Measurements from ENCODE around the gene NHLRC3.

The NHLRC3 gene

GRCh38 chr13:39034085-39034484 lies 4.2 kb upstream of the NHLRC3 start:
- no peak for DNase-seq (ENCODE audit: low read depth)
- H3K4me3 ChIP-seq (ENCODE audit: low read length): no peak overlapping the region
- TF ChIP-seq CTCF (conservative IDR thresholded peaks at IDR 0.05; ENCODE audit: low read length): no peak

DNA sequence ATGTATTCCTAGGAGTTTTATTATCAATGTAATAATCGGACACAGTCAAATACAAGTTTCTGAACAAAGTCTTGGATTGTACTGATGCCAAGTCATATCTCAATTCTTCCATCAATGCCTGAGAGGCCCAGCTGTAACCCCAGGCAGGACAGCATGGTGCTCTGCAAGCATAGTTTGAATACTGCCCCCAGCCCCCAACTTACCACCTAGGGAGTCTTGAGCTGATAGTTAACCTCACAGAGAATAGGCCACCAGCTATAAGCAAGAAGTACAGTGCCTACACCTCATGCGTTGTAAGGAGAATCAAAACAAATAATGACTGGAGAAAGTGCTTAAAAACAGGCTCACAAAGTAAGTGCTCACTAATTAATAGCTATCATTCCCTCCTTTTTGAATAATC lies 3.1 kb upstream of the NHLRC3 start:
- no peak for DNase-seq (ENCODE audit: low read depth)
- TF ChIP-seq CTCF (conservative IDR thresholded peaks at IDR 0.05; ENCODE audit: low read length): no peak
- no peak overlapping the region; the same call in 1 of the 2 replicates for H3K4me3 ChIP-seq (ENCODE audit: low read length)

DNA sequence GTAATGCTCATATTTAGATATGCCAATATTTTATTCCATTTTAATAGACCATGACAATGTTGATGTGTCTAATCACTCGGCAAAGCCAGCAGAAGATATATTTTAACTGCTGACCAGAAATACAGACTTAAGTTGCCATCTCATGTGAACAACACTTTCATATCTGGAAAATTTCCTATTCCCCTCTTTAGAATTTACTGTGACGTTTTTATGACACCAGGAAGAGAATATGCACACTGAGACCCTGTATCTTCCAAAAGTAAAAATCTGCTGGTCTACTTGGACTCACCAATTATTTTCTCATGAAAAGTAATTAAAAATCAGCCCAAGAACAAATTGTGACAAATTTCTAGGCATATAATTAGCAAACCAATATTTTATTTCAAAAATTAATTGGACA lies 2.5 kb upstream of the NHLRC3 start:
- no peak for DNase-seq (ENCODE audit: low read depth)
- H3K4me3 ChIP-seq (ENCODE audit: low read length): peak overlapping the region; percentile 91
- no peak for TF ChIP-seq CTCF (conservative IDR thresholded peaks at IDR 0.05; ENCODE audit: low read length)

DNA sequence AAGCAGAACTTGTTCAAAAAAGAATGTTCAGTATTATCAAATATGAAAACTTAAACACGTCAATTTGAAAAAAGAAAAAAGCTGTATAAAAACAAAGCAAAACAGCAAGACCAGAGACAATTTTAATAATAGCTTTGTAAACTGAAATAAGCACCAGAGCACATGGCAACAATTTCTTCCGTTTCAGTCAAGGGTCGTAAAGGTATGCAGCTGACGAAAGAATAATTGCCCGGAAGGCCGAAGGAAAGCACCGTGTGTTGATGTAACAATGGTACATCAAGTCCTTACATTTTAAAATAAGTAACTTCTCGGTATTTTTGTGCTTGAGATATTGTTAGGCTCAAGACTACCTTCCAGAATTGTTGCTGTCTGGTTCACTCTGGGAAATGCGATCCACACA lies 2.0 kb upstream of the NHLRC3 start:
- DNase-seq (ENCODE audit: low read depth): peak; percentile 5
- H3K4me3 ChIP-seq (ENCODE audit: low read length): peak overlapping the region; percentile 91
- no peak for TF ChIP-seq CTCF (conservative IDR thresholded peaks at IDR 0.05; ENCODE audit: low read length)

DNA sequence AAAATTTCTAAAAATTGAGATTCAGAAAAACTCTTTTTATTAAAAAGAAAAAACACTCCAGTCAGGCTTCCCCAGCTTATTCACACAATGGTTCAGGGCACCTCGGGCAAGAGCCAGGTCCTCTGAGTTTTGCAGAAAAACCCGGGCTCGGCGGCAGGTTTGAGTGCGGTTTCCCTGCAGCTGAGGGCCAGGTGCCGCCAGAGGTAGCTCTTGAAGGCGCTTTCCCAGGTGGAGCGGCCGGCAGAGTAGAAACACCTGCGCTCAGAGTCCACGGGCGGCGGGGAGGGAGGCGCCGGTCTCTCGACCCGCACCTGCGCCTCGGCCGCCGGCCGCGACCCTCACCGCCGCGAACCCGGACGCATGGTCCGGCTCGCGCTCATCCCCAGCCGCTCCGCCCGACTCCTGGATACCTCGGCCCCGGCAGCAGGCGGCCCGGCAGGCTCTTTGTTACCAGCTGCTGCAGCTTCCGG lies 811 bp upstream of the NHLRC3 start:
- no peak for DNase-seq (ENCODE audit: low read depth)
- H3K4me3 ChIP-seq (ENCODE audit: low read length): peak overlapping the region; percentile 91
- no peak for TF ChIP-seq CTCF (conservative IDR thresholded peaks at IDR 0.05; ENCODE audit: low read length)

GRCh38 chr13:39038569-39039030 lies 344 bp downstream of the NHLRC3 start:
- no peak for TF ChIP-seq CTCF (conservative IDR thresholded peaks at IDR 0.05; ENCODE audit: low read length)
- peak overlapping the region; percentile 91 for H3K4me3 ChIP-seq (ENCODE audit: low read length)
- DNase-seq (ENCODE audit: low read depth): peak; percentile 33

DNA sequence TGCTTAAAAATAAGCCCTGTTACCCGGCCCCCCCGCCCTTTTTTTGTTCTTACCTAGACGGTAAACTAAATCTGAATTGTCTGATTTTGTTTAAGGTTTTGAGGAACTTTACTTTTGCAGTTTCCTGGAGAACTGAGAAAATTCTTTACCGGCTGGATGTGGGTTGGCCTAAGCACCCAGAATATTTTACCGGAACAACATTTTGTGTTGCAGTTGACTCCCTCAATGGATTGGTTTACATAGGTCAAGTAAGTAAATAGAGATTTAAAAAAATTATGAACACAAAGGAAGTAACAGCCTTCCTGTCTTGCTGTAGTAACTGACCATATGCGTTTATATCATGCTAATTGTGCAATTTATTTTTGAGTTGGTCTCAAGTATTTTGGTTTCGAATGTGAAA lies 785 bp downstream of the NHLRC3 start:
- H3K4me3 ChIP-seq (ENCODE audit: low read length): peak overlapping the region; percentile 91
- TF ChIP-seq CTCF (conservative IDR thresholded peaks at IDR 0.05; ENCODE audit: low read length): no peak
- peak; percentile 2 for DNase-seq (ENCODE audit: low read depth)
